Epithelial cell of prostate (primary cell): ENCODE measurements around the gene NR2C2.

Experiments
- DNase-seq: peaks from one replicate; pipeline ENCODE4 v3.0.0-alpha.2; 2011; ENCODE audit warnings: low read depth, low spot score
- H3K27ac ChIP-seq: fragments of 450-650 bp; 2 replicates; pipeline ENCODE4 v1.5.1; 2017; ENCODE audit warnings: mild to moderate bottlenecking

NR2C2 gene

DNA sequence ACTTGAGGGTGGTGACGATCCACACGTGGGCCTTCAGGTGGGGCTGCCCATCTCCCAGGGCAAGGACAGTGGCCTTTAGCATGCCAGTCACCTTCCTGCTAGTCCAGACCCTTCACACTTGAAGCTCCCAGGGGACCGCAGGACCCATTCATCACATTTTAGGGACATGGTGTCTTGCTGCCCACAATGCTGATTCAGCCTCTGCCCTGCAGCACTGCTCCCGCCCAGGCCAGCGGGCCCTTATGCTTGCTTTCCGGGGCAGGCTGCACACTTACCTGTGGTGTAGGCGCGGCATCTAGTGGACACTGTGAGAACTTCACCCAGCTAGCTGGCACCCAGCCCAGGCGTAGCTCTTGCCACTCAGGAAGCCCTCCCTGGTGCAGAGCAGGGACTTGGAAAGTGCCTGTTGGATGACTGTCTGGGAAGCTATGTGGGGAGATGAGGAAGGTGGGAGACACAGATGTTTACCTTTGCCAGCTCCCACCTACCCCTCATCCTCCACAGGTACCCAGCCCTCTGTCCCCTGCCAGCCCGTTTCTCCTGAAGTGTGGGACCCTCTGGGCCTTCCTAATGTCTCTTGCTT, 26.3 kb upstream of the NR2C2 start:
- peak; percentile 34 for DNase-seq
- no peak overlapping the region for H3K27ac ChIP-seq

DNA sequence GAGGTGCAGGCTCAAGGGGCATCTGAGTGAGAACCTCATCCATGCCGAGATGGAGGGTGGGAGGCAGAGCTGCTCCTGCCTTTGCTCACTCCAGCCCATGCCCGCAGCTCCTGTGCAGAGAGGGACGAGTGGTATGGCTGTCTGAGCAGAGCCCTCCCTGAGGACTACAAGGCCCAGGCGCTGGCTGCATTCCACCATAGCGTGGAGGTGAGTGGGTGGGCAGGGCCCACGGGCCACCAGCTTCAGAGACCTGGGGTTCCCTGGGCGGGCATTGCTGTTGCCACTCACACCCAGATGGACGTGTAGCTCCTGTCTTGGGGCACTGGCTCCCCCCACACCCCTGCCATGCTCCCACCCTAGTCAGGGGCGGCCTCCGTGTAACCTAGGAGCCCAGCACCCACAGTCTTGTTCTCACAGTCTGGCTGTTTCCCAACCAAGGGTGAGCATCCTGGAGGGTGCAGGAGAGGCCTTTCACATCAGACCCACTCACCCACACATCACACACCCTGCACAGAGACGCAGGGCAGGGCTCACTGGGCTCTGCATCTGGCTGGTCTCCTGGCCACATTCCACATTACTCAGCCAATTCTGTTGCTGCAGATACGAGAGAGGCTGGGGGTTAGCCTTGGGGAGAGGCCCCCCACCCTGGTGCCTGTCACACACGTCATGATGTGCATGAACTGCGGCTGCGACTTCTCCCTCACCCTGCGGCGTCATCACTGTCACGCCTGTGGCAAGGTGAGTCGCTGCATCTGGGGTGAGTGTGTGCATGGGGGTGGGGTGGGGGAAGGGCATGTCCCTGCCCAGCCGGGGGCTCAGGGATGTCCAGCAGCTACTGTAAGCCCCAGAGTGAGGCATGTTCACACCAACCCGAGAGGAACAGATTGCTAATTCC, 25.3 kb upstream of the NR2C2 start:
- H3K27ac ChIP-seq = no peak overlapping the region
- DNase-seq = no peak

DNA sequence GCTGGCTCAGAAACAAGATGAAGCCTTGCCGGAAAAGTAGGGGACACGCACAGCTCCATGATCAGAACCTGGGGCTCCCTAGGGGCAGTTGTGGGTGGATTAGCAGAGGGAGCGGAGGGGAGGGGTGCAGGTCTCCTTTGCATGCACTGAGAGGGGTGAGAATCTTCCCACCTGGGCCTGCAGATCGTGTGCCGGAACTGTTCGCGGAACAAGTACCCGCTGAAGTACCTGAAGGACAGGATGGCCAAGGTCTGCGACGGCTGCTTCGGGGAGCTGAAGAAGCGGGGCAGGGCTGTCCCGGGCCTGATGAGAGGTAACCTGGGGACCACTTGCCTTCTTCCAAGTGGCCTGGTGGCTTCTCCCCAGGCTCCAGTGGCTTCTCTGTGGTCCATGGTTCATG, 24.5 kb upstream of the NR2C2 start:
- no peak for DNase-seq
- no peak overlapping the region for H3K27ac ChIP-seq

DNA sequence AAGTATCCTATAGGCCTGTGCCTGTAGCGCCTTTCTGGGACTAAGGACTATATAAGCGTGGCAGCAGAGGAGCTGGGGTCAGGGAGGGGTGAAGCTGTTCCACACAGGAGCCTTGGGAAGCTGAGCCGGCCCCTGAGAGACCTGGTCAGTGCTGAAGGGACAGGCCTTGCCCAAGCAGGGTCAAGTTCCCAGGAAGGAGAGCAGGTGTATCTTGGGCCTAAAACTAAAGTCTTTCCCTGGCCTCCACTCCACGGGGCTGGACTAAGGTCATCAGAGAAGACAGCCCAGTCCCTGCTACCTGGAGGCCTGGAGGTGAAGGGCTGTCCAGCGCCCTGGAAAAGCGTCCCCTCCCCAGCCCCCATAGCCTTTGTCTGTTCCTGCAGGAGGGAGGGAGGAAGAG, 23.9 kb upstream of the NR2C2 start:
- DNase-seq = no peak
- no peak overlapping the region for H3K27ac ChIP-seq

DNA sequence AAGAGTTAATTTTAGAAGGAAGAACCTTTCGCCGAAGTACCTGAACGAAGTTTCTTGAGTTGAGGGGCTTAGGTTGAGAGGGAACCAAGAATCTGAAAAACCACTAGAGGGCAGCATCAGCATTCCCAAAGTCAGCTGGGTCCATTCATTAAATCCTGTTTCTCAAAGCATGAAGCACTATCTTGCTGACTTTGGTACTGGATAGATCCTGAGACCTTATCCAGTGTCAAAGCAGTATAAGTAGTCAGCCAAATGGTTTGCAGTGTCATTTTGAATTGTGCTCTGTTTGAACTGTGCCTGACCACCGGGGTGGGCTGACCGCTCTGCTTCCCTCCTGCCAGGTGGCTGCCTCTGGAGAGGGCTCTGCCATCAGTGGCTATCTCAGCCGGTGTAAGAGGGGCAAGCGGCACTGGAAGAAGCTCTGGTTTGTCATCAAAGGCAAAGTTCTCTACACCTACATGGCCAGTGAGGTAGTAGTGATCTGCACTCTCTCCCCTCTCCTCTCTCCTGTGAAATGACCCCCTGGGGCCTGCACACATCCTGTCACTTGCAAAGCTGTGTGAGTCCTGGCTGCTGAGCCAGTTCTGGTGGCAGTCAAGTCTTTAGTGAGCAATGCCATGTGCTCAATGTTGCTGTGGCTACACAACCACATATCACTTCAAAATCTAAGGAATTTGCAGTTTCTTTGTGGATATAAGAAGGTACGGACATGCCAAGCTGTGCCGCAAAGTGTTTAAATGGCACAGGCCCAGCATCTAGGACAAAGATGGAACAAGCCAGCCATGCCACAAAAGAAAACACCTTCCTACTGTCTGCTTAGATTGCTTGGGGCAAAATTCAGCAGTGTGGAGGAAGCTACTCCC, 21.4 kb upstream of the NR2C2 start:
- DNase-seq = no peak
- H3K27ac ChIP-seq = no peak overlapping the region

DNA sequence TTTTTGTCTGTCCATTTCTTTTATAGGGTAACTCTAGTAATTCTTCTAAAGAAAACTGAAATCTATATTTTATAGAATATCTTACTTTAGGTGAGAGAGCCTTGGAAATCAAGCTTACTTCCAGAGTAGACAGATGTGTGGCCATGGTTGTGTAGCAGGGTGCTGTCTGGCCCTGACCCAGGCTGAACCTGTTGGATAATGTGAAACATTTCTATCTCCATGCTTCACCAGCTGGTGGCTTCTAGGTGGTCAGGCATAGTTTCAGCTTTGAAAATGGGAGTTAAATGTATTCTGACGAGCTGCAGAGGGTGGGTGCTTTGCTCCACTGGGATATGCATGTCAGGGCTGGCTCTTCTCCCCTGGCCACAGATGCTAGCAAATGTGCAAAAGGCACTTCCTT, 20.8 kb upstream of the NR2C2 start:
- H3K27ac ChIP-seq = no peak overlapping the region
- DNase-seq = no peak

DNA sequence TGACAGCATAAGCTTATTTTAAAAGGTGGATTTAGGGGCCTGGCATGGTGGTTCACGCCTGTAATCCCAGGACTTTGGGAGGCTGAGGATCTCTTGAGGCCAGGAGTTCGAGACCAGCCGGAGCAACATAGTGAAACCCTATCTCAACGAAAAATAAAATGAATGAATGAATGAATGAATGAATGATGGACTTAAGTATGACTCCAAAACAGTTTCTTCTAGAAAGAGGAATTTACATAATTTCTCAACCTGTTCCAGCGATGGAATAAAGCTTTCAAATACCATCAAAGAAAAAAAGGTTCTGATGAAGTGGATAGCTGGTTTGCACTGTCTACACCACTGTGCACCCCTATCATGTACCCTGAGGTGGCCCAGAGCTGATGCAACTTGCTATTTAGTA, 20.1 kb upstream of the NR2C2 start:
- no peak for DNase-seq
- no peak overlapping the region for H3K27ac ChIP-seq

DNA sequence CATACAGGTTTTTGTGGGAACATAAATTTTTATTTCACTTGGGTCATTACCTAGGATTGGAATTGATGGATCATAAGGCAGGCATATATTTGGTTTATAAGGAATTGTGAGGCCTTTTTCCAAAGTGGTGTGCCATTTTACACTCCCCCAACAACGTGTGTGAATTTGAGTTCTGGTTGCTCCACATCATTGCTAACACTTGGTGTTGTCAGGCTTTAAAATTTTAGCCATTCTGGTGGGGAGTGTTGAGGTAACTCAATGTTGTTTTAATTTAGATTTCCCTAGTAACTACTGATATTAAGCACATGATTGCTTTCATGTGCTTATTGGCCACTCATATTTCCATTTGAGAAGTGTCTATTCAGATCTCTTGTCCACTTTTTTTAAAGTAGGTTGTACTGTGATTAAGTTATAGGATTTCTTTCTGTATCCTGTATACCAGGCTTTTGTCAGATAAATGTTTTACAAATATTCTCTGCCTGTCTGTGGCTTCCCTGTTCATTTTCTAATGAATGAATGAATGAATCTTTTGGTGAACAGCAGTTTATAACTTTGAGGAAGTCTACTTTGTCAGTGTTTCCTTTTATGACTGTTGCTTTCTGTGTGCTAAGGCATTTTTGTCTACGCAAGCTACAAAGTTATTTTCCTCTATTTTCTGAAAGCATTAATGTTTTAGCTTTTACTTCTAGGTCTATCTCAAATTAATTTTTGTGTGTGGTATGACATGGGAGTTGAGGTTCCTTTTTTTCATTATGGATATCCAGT, 17.9 kb upstream of the NR2C2 start:
- DNase-seq = no peak

DNA sequence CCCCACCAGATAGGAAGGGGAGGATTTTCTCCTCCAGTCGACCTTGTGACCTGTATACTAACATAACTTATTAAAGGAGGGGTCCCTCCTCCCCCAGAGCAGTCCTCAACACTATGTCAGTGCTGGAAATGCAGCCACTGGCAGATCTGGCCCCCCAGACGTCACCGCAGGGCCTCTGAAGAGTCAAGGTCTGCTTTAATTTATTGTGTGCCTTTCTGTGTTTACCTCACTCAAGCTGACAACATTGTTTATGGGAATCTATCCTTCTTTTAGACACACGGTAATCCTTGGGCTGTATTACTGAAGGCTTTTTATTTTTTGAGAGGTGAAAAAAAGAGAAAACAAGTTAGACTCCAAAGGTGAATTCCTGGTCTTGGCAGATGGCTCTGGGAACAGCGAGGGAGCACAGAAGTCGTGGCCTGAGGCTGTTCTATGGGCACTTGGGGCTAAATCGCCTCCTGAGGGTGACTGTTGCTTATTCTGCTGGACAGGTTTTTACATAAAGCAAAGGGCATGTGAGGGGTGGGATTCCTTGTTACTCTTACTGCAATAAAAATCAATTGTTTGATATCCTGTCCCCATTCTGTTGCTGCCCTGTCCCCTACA, 13.5 kb upstream of the NR2C2 start:
- DNase-seq = no peak
- H3K27ac ChIP-seq = no peak overlapping the region

More for the DNA sequence above, 17.9 kb upstream of the NR2C2 start:
- no peak overlapping the region for H3K27ac ChIP-seq

DNA sequence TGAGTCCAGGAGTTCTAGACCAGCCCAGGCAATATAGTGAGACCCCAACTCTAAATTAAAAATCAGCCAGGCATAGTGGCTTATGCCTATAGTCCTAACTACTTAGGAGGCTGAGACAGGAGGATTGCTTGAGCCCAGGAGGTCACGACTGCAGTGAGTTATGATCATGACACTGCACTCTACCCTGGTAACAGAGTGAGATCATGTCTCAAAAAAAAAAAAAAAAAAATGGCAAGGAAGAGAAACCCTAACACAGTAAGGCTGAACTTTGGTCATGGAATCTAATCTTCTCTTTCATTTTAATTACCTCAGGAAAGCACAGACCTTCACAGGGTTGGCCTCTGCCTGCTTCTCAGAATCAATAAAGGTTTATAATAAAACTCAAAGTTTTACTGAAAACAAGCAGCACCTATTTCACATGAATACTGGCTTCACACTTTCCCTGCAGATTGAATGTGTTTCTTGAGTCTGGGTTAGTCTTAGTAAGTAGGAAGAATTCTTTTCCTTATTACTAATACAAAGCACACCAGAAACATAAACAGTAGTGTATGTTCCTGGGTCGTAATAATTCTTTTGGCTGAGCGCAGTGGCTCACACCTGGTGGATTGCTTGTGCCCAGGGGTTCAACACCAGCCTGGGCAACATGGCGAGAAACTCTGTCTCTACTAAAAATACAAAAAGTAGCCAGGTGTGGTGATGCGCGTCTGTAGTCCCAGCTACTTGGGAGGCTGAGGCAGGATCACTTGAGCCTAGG, 11.6 kb upstream of the NR2C2 start:
- H3K27ac ChIP-seq = no peak overlapping the region
- no peak for DNase-seq

DNA sequence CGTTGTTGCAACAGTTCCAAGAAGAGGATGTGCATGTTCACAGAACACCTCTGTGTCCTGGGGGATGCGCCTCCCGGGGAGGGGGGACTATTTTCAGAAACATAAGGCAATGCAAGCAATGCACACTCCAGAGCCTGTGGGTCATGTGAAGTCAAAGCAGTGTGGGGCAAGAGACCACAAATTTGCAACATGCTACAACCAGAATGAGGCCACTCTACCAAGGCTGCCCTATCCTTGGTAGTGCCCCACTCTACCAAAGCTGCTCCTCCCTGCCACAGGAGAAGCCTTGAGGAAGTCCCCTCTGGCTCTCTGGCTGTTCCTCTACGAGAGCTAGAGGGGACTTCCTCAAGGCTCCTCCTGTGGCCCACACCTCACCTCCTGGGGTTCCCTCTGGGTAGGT, 8.4 kb upstream of the NR2C2 start:
- H3K27ac ChIP-seq = no peak overlapping the region
- DNase-seq = no peak

DNA sequence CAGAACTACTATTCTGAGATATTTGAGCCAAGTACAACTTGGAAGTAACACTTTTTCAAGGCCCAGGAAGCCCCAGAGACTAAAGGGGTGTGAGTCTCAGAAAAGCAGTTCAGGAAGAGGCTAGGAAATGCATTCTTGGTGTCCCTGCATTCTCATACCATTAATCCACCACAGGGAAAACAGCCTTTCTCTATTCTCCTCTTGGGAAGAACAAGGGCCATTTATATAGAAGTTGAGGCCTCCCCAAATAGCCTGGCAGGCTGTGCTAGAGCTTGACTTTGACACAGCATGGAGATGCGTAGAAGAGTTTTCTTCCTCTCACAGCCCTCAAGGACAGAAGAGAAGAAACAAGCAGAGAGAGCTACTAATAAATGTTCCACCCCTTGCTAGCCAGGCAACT, 5.5 kb upstream of the NR2C2 start:
- H3K27ac ChIP-seq = no peak overlapping the region
- DNase-seq = no peak

DNA sequence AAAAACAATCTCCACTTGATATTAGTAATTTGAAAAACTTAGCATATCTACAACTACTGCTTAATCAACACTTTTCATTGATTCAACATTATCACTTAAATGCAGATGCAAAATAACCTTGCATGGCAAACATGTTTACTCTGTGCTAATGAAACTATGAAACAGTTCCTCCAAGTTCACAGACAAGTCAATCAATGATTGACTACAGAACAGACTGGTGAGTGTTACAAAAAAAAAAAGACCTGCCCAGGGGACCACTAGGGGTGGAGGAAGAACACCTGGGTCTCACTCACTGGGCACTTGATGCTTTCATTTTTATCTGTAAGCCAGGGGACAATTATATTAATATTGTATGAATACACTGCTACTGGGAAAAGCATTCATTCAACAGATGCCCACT, 4.3 kb upstream of the NR2C2 start:
- DNase-seq = no peak
- no peak overlapping the region for H3K27ac ChIP-seq

DNA sequence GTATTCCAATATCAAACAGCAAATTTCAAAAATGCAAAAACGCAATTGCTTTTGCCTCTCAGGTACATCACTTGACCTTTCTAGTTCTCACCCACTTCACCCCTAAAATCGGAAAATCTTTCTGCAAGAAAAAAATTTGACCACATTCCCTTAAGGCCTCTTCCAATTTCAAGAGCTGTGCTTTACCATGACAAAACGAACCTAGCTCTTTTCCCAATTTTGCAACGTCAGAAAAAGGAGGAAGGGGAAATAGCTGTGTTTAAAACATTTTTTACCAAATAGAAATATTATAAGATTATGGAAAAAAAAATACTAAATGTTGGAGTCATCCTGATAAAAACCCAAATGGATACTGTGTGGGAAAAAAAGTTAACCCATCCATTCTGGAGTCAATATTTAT, 1.1 kb upstream of the NR2C2 start:
- no peak for DNase-seq
- H3K27ac ChIP-seq = peak overlapping the region; percentile 96

DNA sequence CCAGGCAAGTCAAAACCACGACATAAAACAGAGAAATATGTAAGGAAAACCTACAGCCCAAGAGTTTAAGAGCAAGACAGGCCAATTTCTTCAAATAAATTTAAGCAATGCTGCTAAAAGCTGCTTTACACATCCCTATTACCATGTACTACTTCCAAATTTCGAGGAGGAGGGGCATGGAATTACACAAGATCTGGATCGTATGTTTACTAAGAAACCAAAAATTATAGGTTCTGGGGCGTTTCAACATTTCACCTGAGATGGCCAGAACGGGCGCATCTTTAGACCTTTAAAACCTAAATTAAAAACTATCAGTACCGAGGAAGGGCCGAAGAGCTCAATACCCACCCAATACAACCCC, 664 bp upstream of the NR2C2 start:
- no peak for DNase-seq
- peak overlapping the region; percentile 96 for H3K27ac ChIP-seq

DNA sequence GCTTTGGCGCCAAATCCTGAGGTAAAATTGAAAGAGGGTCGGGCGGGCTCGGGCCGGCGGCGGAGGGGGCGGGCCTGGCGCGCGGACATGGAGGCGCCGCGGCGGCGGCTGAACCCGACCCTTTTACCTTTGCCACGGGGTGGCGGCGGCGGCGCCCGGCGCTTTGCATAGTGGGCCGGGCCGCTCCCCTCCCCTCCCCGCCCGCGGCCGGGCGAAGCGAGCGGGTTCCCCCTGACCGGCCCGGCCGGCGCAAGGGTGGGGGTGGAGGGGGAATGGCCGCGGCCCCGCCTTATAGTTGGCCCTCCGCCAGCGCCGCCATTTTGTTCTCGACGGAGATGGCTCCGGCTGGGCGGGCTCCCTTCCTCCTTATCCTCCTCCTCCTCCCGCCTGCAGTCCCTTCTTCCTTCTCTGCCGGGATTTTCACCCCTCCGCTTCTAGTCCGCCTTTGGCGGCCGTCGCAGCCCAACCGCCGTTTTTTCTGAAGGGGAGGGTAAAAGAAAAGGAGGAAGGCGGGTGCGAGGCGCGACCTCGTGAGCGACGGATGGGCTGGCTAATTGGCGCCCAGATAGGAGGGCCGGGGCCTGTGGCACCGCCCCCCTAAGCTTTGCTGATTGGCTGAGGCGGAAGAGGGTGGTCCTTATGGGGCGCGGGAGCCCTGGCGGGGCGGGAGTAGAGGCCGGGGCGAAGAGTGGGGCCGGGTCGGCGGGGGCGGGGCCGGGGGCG, 664 bp downstream of the NR2C2 start:
- H3K27ac ChIP-seq = peak overlapping the region; percentile 96
- DNase-seq = peak; percentile 69

DNA sequence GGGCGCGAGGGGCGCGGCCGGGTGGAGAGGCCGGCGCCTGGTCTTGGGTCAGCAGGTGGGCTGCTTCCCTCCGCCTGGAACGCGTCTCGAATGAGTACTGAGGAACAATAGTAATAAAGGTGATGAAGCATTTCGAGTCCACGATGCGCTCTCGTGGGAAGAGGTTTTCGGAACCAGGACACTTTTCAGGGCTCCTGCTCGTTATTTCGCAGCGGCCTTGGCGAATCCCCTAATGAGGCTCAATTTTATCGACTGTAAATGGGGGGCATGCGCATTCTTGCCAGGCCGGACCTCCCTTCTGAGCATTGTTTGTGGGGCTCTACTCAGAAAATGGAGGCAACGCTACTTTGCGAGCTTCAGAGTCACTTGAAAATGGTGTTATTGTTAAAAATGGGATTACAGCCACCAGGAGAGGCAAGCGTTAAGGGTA, 1.2 kb downstream of the NR2C2 start:
- no peak for DNase-seq
- H3K27ac ChIP-seq = peak overlapping the region; percentile 96

DNA sequence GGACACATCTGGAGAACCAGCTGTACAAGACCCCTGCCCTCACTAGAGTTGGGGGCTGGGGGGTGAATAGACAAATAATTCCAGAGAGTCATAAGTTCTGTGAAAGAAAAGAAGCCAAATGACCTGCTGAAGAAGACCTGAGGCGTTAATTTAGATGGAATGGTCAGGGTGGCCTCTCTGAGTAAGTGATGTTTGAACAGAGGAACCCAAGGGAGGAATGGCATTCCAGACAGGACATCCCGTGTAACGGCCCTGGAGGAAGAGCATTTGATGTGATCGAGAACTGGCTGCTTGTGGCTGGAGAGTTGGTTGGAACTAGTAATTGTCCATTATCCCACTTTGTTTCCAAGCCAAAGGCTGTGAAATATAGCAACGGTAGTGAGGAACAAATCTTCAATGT, 1.7 kb downstream of the NR2C2 start:
- DNase-seq = no peak
- H3K27ac ChIP-seq = peak overlapping the region; percentile 96

DNA sequence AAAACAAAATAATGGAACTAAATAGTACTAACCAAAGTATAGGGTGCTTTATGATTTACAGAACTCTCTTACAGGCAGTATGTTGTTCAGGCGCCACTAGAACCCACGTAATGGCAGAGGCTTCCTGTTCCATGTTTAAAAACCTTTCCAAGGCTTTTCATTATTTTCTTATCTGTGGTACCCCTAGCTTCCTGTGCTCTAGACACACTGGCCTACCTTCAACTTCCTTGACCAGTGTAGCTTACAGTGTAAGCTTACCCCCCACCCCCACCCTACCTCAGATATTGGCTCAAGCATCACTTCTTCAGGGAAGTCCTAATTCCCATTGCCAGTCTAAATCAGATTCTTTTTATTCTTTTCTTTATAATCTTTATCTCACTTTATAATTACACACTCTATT, 2.9 kb downstream of the NR2C2 start:
- no peak overlapping the region for H3K27ac ChIP-seq
- DNase-seq = no peak
